ENCODE measurements around the gene ATP8A1.

- TF ChIP-seq CTCF (conservative IDR thresholded peaks at IDR 0.05) (no peak), ZFX (IDR thresholded peaks at IDR 0.05) (no peak)
These were observed 172.3 kb downstream of the ATP8A1 start for GRCh38 chr4:42484630-42485029.
